ENCODE data around the gene GRPEL2.

Gene GRPEL2

DNA sequence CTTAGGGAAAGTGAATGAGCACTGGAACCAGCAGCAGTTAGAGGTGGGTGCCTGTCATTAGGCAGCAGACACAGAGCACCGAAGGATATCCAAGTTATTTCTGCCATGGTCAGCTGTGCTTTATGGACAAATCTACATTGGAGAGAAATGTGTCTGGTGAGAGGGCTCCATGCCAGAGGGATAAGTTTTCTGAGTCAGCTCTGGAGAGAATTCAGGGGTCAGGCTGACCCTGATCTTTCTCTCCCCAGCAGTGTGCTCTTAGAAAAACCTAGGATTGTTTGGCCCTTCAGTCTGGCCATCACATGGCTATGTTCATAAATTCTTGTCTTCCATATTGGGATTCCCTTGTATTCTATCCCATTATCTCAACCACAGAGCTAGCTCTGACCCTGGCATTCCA lies 42.7 kb downstream of the GRPEL2 start:
- TF ChIP-seq, protein P1, sequence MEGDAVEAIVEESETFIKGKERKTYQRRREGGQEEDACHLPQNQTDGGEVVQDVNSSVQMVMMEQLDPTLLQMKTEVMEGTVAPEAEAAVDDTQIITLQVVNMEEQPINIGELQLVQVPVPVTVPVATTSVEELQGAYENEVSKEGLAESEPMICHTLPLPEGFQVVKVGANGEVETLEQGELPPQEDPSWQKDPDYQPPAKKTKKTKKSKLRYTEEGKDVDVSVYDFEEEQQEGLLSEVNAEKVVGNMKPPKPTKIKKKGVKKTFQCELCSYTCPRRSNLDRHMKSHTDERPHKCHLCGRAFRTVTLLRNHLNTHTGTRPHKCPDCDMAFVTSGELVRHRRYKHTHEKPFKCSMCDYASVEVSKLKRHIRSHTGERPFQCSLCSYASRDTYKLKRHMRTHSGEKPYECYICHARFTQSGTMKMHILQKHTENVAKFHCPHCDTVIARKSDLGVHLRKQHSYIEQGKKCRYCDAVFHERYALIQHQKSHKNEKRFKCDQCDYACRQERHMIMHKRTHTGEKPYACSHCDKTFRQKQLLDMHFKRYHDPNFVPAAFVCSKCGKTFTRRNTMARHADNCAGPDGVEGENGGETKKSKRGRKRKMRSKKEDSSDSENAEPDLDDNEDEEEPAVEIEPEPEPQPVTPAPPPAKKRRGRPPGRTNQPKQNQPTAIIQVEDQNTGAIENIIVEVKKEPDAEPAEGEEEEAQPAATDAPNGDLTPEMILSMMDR (IDR thresholded peaks at IDR 0.05) = no peak

DNA sequence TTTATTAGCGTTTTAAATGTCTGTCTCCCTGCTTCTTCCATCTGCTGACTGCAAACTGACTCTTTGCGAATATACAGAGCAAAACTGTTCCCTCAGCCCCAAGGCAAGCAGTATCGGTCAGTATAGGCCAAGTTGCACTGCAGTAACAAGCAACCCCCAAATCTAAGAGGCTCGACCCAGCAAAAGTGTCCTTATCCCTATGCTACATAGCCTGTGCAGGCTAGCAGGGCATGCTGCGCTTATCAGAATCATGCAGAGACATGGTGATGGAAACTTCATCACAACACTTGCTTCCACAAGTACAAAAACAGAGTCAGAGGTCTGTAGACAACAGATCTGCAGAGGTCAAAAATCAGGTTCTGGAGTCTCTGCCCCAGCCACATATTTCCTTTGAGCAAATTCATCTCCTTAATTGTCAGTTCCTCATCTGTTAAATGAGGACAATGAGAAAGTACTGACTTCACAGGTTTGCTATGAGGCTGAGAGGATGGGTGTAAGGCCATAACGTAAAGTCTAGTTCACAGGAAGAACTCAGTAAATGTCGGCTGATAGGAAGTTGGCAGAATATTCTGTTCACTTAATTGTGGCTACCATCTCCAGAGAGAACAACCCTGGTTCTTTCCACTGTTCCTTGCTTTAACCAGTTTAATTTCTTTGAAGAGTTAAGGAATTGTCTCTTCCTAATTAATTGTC lies 43.3 kb downstream of the GRPEL2 start:
- TF ChIP-seq, protein P1 (IDR thresholded peaks at IDR 0.05) = no peak

DNA sequence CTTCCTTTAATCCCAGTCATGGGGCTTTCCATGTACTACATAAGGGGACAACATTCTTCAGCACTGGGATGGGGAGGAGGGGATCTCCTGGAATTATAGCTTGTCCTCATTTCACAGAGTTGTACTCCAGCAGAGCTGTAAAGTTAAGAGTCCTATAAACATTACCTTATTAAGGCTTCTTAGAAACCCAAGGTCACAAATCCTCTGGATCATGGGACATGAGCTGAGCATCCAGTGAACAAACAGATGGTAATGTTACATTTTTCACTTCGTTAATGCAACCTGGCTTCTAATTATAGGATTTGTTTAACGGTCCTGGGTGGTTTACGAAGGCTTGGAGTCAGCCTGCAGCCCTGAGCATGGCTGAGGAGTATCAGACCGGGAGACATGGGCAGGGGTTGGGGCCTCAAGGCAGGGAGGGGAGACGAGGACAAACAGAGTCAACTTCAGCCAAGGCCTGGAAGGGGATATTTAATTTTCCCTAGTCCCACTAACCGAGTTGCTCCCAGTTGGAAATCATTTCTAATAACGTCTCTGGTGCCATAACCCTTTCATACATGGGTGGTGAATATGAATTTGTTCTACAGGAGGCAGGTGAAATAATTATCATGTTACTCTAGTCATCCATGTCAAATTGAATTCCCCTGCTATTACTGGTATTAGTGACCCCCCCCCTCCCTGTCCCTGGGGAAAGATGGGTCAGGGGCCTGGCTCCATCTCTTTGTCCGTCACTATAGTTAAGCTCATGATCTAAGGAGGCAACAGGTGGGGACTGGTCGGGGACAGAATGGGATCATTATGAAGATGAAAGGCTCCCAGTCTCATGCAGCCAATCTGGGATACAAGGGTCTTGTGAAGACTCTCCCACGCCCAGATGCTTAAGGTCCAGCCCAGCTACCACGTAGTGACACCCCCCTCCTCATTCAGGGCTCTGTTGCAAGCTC lies 44.5 kb downstream of the GRPEL2 start:
- TF ChIP-seq, protein P1 (IDR thresholded peaks at IDR 0.05) = no peak

DNA sequence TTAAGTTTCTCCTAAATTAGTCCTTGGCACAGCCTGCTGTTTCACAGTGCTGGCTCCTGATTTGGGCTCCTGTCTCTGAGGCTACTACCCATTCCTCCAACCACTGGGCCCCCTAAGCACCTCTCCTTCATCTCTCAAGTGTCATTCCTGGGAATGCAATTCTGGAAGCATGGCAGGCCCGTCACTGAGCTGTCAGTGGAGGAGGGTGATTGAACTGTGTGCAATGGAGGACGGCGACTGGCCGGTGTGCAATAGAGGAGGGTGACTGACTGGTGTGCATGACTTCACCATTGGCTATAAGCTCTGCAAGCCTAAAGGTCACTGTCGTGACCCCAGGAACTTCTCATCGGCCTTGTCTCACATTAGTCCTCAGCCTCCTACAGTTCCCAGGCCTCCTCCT lies 46.2 kb downstream of the GRPEL2 start:
- TF ChIP-seq, protein P1 (IDR thresholded peaks at IDR 0.05) = no peak

DNA sequence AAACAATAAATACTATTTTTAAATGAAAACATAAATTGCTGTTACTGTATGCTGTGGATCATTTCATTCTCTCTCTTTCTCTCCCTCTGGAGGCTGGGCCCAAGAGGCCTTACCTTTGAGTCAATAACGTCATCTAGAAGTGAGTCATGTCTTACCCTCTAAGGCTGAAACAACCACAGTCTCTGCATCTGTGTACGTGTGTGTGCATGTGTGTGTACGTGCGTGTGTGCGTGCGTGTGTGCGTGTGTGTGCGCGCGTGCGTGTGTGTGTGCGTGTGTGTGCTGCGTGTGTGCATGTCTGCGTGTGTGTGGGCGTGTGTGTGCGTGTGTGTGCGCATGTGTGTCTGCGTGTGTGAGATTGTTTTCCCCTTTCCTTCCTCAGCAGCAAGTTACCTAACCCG lies 47.4 kb downstream of the GRPEL2 start:
- TF ChIP-seq, protein P1 (IDR thresholded peaks at IDR 0.05) = no peak

DNA sequence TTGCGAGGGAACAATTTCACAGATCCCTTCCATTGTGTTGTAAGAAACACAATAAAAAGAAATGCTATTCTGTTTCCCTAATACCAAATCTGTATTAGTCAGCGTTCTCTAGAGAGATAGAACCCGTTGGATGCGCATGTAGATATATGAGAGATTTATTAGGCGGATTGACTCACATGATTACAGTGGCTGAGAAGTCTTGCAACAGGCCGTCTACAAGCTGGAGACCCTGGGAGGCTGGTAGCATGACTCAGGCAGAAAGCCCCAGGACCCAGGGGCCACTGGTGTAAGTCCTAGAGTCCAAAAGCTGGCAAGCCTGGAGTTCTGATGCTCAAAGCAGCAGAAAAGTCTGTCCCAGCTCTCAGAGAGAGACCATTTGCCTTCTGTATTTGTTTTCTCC lies 52.2 kb downstream of the GRPEL2 start:
- TF ChIP-seq, protein P1 (IDR thresholded peaks at IDR 0.05) = no peak

DNA sequence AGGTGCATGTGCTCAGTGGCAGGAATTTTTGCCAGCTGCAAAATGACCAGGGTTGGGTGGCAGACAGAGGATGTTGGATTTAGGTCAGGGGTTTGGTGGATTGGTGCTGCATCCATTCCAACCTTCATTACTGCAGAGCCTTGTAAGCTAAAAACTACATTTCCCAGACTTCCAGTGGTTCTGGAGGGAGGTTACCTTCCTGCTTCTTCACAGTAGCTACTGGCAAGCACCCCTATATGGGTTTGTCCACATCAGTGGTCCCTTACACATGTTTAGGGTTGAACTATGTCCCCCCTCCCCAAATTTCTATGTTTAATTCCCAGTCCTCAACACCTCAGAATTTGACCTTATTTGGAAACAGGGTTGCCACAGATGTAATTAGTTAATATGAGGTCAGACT lies 54.5 kb downstream of the GRPEL2 start:
- TF ChIP-seq, protein P1 (IDR thresholded peaks at IDR 0.05) = no peak
